Immature natural killer cell (primary cell): ENCODE data around the gene OSM. TPM values are rescaled to one million over a fixed set of nuclear protein-coding genes. Genes with fewer than 3 reads are reported as not detected.

ENCODE experiments used
- DNase-seq, 3 donors: peaks; one replicate each; pipeline ENCODE4 v3.0.0; 2022; ENCODE audit warnings: mixed read lengths in 1 of 3
- H3K27ac Mint-ChIP-seq, 6 donors: one replicate each; pipeline ENCODE4 v1.8.0; 2020; ENCODE audit warnings: mixed read lengths in 6 of 6, mild to moderate bottlenecking in 5 of 6, inconsistent platforms in 4 of 6, moderate library complexity in 3 of 6
- H3K27me3 Mint-ChIP-seq, 3 donors: one replicate each; pipeline ENCODE4 v1.8.0; 2020 to 2021; ENCODE audit warnings: low read depth in 3 of 3, mild to moderate bottlenecking in 3 of 3, mixed read lengths in 3 of 3, moderate library complexity in 3 of 3, inconsistent platforms in 1 of 3
- H3K36me3 Mint-ChIP-seq, 3 donors: one replicate each; pipeline ENCODE4 v1.8.0; 2020; ENCODE audit warnings: mixed read lengths in 3 of 3, inconsistent platforms in 2 of 3, mild to moderate bottlenecking in 2 of 3
- H3K4me1 Mint-ChIP-seq, 2 donors: one replicate each; pipeline ENCODE4 v1.8.0; 2020; ENCODE audit warnings: inconsistent platforms in 2 of 2, mild to moderate bottlenecking in 2 of 2, mixed read lengths in 2 of 2, moderate library complexity in 1 of 2
- H3K4me3 Mint-ChIP-seq, 5 donors: one replicate each; pipeline ENCODE4 v1.8.0; 2020; ENCODE audit warnings: mild to moderate bottlenecking in 5 of 5, mixed read lengths in 5 of 5, inconsistent platforms in 3 of 5, moderate library complexity in 3 of 5
- H3K9me3 Mint-ChIP-seq, 6 donors: one replicate each; pipeline ENCODE4 v1.8.0; 2020; ENCODE audit warnings: mild to moderate bottlenecking in 6 of 6, mixed read lengths in 6 of 6, inconsistent platforms in 4 of 6, moderate library complexity in 3 of 6
- polyA plus RNA-seq, 3 donors: library from polyadenylated mRNA; unstranded; fragments of 300-500 nt; fragmentation: Illumina TruSeq; gene quantifications; one replicate each; pipeline ENCODE4 v1.2.3, GENCODE V29; 2021

The OSM gene
- polyA plus RNA-seq, 3 donors from 2014 or later: 7.5 to 22.3 (median 16.6) TPM

DNA sequence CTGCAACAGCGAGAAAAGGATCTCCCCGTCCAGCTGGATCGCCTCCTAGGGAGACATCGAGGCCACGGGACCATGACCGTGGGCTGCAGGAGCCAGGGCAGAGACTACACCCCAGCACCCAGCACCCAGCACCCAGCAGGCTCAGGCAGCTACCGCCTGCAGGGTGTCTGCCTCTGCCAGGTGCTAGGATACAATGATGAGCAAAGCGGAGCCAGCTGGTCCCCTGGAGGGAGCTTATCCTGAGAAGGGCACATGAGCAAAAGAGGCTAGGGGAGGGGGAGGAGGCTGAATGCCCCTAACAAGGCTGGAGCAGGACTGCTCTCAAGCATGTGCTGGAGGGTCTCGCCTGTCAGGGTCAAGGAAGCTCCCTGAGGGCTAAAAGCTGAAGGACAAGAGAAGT is 27.4 kb upstream of the OSM start:
- DNase-seq: no peak
- peak overlapping the region in 3 of 6 donors; percentile 21 to 62 (median 24) for H3K27ac Mint-ChIP-seq
- no peak overlapping the region for H3K4me3 Mint-ChIP-seq
- H3K27me3 Mint-ChIP-seq: peaks cover 0 to 7% (median 2%) of the 10 kb centered on the region in 3 donors
- peaks cover 15 to 24% (median 19%) of the 10 kb centered on the region in 3 donors for H3K36me3 Mint-ChIP-seq
- no peaks in the 10 kb centered on the region for H3K9me3 Mint-ChIP-seq
- H3K4me1 Mint-ChIP-seq: peaks cover 12 to 14% of the 10 kb centered on the region in 2 donors

GRCh38 chr22:30293026-30293425 is 26.4 kb upstream of the OSM start:
- DNase-seq: no peak
- no peaks in the 10 kb centered on the region for H3K9me3 Mint-ChIP-seq
- peaks cover 10 to 24% (median 15%) of the 10 kb centered on the region in 3 donors for H3K36me3 Mint-ChIP-seq
- peak overlapping the region in 1 of 6 donors; percentile 27 for H3K27ac Mint-ChIP-seq
- H3K27me3 Mint-ChIP-seq: peaks cover 0 to 4% (median 2%) of the 10 kb centered on the region in 3 donors
- H3K4me1 Mint-ChIP-seq: peaks cover 16 to 20% of the 10 kb centered on the region in 2 donors
- H3K4me3 Mint-ChIP-seq: no peak overlapping the region

DNA sequence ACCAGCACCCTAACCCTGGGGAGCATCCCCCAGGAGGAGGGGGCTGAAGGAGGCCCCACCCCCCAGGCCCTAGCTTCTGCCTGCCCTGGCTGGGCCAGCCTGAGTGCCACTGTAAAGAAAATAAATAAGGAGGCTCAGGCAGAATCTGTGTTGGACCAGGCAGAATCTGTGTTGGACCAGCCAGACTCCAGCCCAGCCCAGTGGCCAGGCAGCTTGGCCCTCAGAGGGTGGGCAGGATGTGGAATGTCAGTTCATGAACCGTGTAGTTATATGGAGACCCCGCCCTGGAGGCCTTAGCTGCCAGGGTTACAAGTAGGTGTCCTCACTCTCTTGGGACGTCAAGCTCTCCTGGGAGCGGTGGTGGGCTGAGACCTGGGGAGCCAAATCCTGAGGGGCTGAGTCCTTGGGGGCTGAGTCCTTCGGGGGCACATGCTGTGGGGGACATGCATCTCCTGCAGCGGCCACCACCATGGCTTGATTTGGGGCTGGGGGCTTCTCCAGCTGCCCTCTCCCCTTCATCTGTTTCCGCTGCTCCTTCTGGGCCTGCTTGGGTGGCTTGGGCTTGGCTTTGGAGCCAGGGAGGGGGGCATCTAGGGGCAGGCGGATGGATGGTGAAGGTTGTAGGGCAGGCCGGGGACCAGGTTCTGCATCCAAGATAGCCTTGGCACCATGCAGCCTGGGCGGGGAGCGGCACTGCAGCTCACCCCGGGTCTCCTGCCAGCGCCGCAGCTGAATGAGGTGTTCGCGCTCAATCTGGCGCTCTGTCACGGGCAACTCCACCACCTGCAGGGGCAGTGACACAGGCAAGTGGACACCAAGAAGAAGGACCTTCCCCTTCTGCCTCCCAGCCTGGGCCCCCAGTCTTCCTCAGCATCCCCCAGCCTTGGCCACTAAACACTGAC is 25.7 kb upstream of the OSM start:
- Mint-ChIP-seq H3K9me3 (no peaks in the 10 kb centered on the region), H3K4me3 (no peak overlapping the region), H3K27ac (peak overlapping the region in 2 of 6 donors; percentile 23 to 39), H3K36me3 (peaks cover 10 to 23% (median 15%) of the 10 kb centered on the region in 3 donors), H3K27me3 (peaks cover 0 to 4% (median 2%) of the 10 kb centered on the region in 3 donors), H3K4me1 (peaks cover 22 to 25% of the 10 kb centered on the region in 2 donors)
- no peak for DNase-seq

DNA sequence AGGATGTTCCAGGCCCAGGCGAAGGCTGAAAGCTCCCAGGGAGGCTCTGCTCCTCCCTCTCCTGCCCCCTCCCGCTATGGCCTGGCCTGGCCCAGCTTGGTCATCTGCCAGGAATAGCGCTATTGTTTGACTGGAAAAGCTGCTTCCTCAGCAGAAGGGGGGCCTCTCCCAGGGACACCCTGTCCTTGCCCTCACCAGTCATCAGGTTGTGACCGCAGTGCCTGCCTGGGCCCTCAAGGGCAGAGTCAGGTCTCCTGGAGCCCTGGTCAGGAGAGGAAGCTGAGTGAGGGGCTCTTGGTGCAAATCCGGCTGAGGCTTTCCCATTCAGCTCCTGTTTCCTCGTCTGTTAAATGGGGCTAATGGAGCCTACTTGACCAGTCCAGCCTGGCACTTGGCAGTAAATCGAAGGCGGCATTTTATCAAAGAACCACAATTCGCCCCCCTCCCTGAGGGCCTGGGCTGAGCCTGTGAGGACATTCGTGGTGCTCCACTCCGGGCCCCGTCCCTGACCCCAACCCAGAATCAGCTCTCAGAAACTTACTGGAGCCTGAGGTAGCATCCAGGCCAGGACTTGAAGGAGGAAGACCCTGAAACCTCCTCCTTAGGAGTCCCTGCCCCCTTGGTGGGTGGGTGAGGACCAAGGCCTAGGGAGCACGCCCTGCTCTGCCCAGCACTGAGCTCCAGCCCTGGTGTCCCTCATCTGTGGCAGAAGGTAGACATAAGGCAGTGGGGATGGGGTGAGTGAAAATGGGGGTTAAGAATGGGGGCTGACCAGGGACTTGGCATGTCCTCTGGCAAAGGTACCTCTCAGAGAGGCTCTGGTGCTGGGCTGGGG is 24.6 kb upstream of the OSM start:
- H3K4me3 Mint-ChIP-seq: peak overlapping the region in 1 of 5 donors; percentile 16
- no peaks in the 10 kb centered on the region for H3K9me3 Mint-ChIP-seq
- peak overlapping the region; percentile 23 to 92 (median 32) for H3K27ac Mint-ChIP-seq
- no peak for DNase-seq
- peaks cover 5 to 15% (median 15%) of the 10 kb centered on the region in 3 donors for H3K36me3 Mint-ChIP-seq
- H3K27me3 Mint-ChIP-seq: peaks cover 0 to 4% (median 2%) of the 10 kb centered on the region in 3 donors
- H3K4me1 Mint-ChIP-seq: peaks cover 22 to 28% of the 10 kb centered on the region in 2 donors

- Mint-ChIP-seq H3K9me3 (no peaks in the 10 kb centered on the region), H3K27me3 (peaks cover 0 to 4% (median 2%) of the 10 kb centered on the region in 3 donors), H3K4me3 (peak overlapping the region; percentile 86 to 90 (median 89)), H3K36me3 (peaks cover 5 to 15% (median 15%) of the 10 kb centered on the region in 3 donors), H3K4me1 (peaks cover 22 to 28% of the 10 kb centered on the region in 2 donors), H3K27ac (peak overlapping the region; percentile 79 to 95 (median 91))
- DNase-seq: no peak
Observed at GRCh38 chr22:30290342-30291057, 23.8 kb upstream of the OSM start.

- Mint-ChIP-seq H3K27me3 (peaks cover 0 to 4% (median 2%) of the 10 kb centered on the region in 3 donors), H3K9me3 (no peaks in the 10 kb centered on the region), H3K27ac (peak overlapping the region; percentile 79 to 95 (median 91)), H3K36me3 (peaks cover 5 to 15% (median 15%) of the 10 kb centered on the region in 3 donors), H3K4me1 (peaks cover 22 to 28% of the 10 kb centered on the region in 2 donors), H3K4me3 (peak overlapping the region; percentile 86 to 90 (median 89))
- DNase-seq: no peak
Observed at GRCh38 chr22:30289980-30290313, 23.3 kb upstream of the OSM start.

DNA sequence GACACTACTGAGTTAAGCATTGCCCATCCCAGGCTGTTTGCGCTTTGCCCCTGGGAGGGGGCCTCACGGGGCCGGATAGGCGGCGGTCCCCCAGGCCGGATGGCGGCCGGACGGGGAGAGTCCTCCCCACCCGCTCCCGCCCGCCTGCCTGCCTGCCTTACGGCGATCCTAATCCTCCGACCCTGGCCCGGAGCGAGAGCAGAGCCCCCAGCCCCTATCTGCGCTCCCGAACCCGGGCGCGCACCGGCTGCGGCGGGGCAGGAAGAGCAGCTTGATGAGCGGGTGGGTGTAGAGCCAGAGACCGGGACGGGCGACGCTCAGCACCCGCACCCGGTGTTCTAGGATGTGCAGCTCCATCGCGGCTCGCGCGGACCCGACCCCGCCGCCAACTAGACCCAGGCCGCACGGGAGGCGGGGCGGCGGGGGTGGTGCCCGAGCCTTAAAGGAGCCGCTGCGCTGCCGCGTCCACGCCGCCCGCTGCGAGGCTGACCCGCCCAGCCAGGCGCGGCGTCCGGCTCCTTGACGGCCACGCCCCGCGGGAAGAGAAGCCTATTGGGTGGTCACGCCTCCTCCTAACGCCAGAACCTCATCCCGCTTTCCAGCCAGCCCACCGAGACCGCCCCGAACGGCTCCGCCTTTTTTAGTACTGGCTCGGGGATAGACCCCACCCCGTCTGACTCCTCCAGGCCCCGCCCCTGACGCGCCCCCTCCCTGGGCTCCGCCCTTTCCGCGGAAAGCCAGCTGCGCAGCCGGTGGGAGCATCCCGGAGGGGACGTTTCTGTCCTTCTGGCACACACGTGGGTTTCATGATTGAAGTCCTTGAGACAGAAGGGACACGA is 22.7 kb upstream of the OSM start, which contains the start of gene CASTOR1:
Gene CASTOR1, minus strand, starts transcription at position 365 of the 839 bp plus-strand sequence. Its CDS starts 8 bp downstream, at position 357.
- Mint-ChIP-seq H3K27me3 (peaks cover 0 to 4% (median 2%) of the 10 kb centered on the region in 3 donors), H3K27ac (peak within 1 kb of the TSS; percentile 79 to 95 (median 91)), H3K9me3 (no peaks in the 10 kb centered on the region), H3K36me3 (peaks cover 5 to 15% (median 13%) of the 10 kb centered on the region in 3 donors), H3K4me1 (peaks cover 22 to 28% of the 10 kb centered on the region in 2 donors), H3K4me3 (peak within 1 kb of the TSS; percentile 86 to 90 (median 89))
- peak; percentile 81 to 84 (median 84) for DNase-seq

DNA sequence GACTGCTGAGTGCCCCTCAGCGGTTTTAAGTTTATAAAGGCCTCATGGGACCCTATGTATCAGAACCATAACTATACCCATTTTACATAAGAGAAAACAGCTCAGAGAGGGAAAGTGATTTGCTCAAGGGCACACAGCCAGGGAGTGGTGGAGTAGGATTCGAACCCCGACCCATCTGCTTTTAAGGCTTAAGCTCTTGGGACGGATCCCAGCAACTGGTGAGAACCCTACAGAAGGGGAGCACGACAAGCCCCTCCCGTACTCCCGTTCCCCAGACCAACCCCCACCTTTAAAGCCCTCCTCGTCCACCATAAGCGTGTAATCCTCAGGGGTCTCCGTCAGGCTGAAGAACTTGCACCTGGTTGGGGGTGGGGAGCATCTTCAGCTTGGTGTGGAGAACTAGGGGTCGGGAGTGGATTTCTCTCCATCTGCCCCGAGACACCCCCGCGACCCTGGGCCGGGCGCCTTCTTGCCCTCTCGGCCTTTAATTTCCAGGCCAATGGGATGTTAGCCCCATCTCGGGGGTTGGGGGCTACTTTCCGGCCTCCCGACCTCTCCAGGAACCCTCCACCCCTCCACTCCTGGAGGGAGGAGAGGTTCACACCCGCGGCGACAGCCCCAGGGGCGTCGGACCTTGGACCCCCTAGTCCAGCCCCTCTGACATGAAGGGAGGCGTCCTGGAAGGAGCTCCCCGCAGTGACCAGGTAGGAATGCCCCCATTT is 21.9 kb upstream of the OSM start:
- Mint-ChIP-seq H3K4me3 (peak overlapping the region; percentile 83 to 90 (median 89)), H3K27ac (peak overlapping the region; percentile 71 to 89 (median 85)), H3K36me3 (peaks cover 0 to 7% (median 6%) of the 10 kb centered on the region in 3 donors), H3K27me3 (peaks cover 0 to 4% (median 2%) of the 10 kb centered on the region in 3 donors), H3K4me1 (peaks cover 22 to 28% of the 10 kb centered on the region in 2 donors), H3K9me3 (no peaks in the 10 kb centered on the region)
- no peak for DNase-seq

GRCh38 chr22:30287648-30288418 is 21.2 kb upstream of the OSM start:
- H3K27me3 Mint-ChIP-seq: peaks cover 0 to 4% (median 2%) of the 10 kb centered on the region in 3 donors
- no peaks in the 10 kb centered on the region for H3K9me3 Mint-ChIP-seq
- H3K4me1 Mint-ChIP-seq: peaks cover 22 to 28% of the 10 kb centered on the region in 2 donors
- H3K27ac Mint-ChIP-seq: peak overlapping the region; percentile 71 to 89 (median 85)
- H3K36me3 Mint-ChIP-seq: no peaks in the 10 kb centered on the region
- peak overlapping the region; percentile 77 to 90 (median 86) for H3K4me3 Mint-ChIP-seq
- DNase-seq: peak; percentile 79 to 84 (median 81)

- Mint-ChIP-seq H3K36me3 (no peaks in the 10 kb centered on the region), H3K9me3 (no peaks in the 10 kb centered on the region), H3K27me3 (peaks cover 0 to 4% (median 2%) of the 10 kb centered on the region in 3 donors), H3K27ac (peak overlapping the region in 4 of 6 donors; percentile 55 to 88 (median 80)), H3K4me3 (no peak overlapping the region), H3K4me1 (peaks cover 22 to 28% of the 10 kb centered on the region in 2 donors)
- DNase-seq: peak; percentile 79 to 82 (median 82)
Observed at GRCh38 chr22:30286813-30287647, 20.4 kb upstream of the OSM start.
